K562 (cell line): Measurements from ENCODE around the gene LIAS. TPM values are rescaled to one million over a fixed set of nuclear protein-coding genes. Genes with fewer than 3 reads are reported as not detected.

Source experiments
- AFF4 ChIP-seq: sonication (generic); formaldehyde crosslinking; IDR thresholded peaks from 2 replicates; pipeline ENCODE4 v1.8.0; 2023; ENCODE audit warnings: mild to moderate bottlenecking, missing genetic modification reagents
- CXXC5 ChIP-seq: fragments of 250-450 bp; sonication (Bioruptor Pico); IDR thresholded peaks from 2 replicates; pipeline ENCODE4 v1.8.0; 2022; ENCODE audit warnings: inconsistent platforms, mild to moderate bottlenecking, moderate library complexity
- GTF2E2 ChIP-seq: fragments of 200-800 bp; sonication (Bioruptor generic); IDR thresholded peaks from 2 replicates; pipeline ENCODE4 v1.6.1; 2016; ENCODE audit warnings: missing genetic modification characterization, missing compliant biosample characterization
- IRF1 ChIP-seq: sonication (generic); formaldehyde crosslinking; IDR thresholded peaks from 2 replicates; pipeline ENCODE4 v1.8.0; 2022; ENCODE audit warnings: missing genetic modification reagents, mild to moderate bottlenecking, borderline replicate concordance
- KAT7 ChIP-seq: sonication (generic); formaldehyde crosslinking; IDR thresholded peaks from 2 replicates; pipeline ENCODE4 v1.8.0; 2022; ENCODE audit warnings: missing genetic modification reagents, mild to moderate bottlenecking, borderline replicate concordance
- KDM5B ChIP-seq: fragments of 200-600 bp; sonication (generic); IDR thresholded peaks from 2 replicates; pipeline ENCODE4 v1.6.1; 2012; ENCODE audit warnings: low read depth, mild to moderate bottlenecking, moderate library complexity, low read length, control low read depth, inconsistent platforms; ENCODE audit not compliant: insufficient replicate concordance
- KLF13 ChIP-seq: fragments of 450-650 bp; IDR thresholded peaks from 2 replicates; pipeline ENCODE4 v1.6.1; 2016; ENCODE audit warnings: missing genetic modification characterization, low read depth, mild to moderate bottlenecking, missing compliant biosample characterization, moderate library complexity, borderline replicate concordance
- MAFF ChIP-seq: IDR thresholded peaks from 2 replicates; pipeline ENCODE4 v1.6.1; 2012; ENCODE audit warnings: low read length, improper control_type of control experiment
- RBM25 ChIP-seq: fragments of 200-400 bp; formaldehyde crosslinking; IDR thresholded peaks from 2 replicates; pipeline ENCODE4 v1.6.1; 2018; ENCODE audit warnings: low read length, low read depth, moderate library complexity; ENCODE audit not compliant: severe bottlenecking
- SIN3B ChIP-seq: fragments of 450-650 bp; IDR thresholded peaks from 2 replicates; pipeline ENCODE4 v1.6.1; 2017; ENCODE audit warnings: low read depth, mild to moderate bottlenecking, moderate library complexity
- SREBF2 ChIP-seq: sonication (generic); formaldehyde crosslinking; IDR thresholded peaks from 2 replicates; pipeline ENCODE4 v1.4.0; 2020; ENCODE audit warnings: mild to moderate bottlenecking, missing genetic modification reagents
- SRF ChIP-seq, 2 experiments: fragments of 250-450, 450-650 bp in 1 of 2; sonication (Bioruptor Pico) in 1 of 2; sonication (generic) in 1 of 2; formaldehyde crosslinking; IDR thresholded peaks; 2 replicates each; pipeline versions ENCODE4 v1.5.0 to v1.5.1; 2020 to 2022; ENCODE audit warnings: mild to moderate bottlenecking in 1 of 2, missing genetic modification reagents in 1 of 2
- TGIF2 ChIP-seq: sonication (generic); formaldehyde crosslinking; IDR thresholded peaks from 2 replicates; pipeline ENCODE4 v1.8.1; 2022; ENCODE audit warnings: mild to moderate bottlenecking, missing genetic modification reagents, moderate library complexity
- USF1 ChIP-seq: sonication (generic); formaldehyde crosslinking; IDR thresholded peaks from 2 replicates; pipeline ENCODE4 v1.9.0; 2022; ENCODE audit warnings: mild to moderate bottlenecking, missing genetic modification reagents
- YY1 ChIP-seq, 3 experiments: IDR thresholded peaks; 2 replicates each; pipeline ENCODE4 v1.6.1; 2011; ENCODE audit warnings: low read length in 2 of 3, mild to moderate bottlenecking in 2 of 3, moderate library complexity in 2 of 3, borderline replicate concordance in 1 of 3, control low read depth in 1 of 3, low read depth in 1 of 3; ENCODE audit not compliant: insufficient read depth in 3 of 3, insufficient replicate concordance in 2 of 3, control insufficient read depth in 1 of 3, insufficient read length in 1 of 3; ENCODE audit errors: extremely low read depth in 1 of 3
- ZBTB12 ChIP-seq: fragments of 250-450 bp; sonication (Bioruptor Pico); IDR thresholded peaks from 2 replicates; pipeline ENCODE4 v1.4.0; 2020
- ZNF282 ChIP-seq: sonication (generic); formaldehyde crosslinking; IDR thresholded peaks from 2 replicates; pipeline ENCODE4 v1.8.1; 2023; ENCODE audit warnings: missing genetic modification reagents
- ZNF41 ChIP-seq: fragments of 250-450 bp; sonication (Bioruptor Pico); conservative IDR thresholded peaks from 2 replicates; pipeline ENCODE4 v1.4.0; 2020; ENCODE audit warnings: mild to moderate bottlenecking
- polyA plus RNA-seq, 8 experiments: library from polyadenylated mRNA; depleted of rRNA in 4 of 8; stranded (reverse) in 5 of 8; unstranded in 3 of 8; fragments of >200 nt; fragmentation: Nextera tagmentation in 2 of 8; fragmentation: Illumina TruSeq in 1 of 8; extraction: Ambion mirVana in 2 of 8; extraction: Trizol in 1 of 8; gene quantifications; 2 replicates each; pipeline versions ENCODE4 v1.2.1 to v1.2.3, GENCODE V29; 2011 to 2014; ENCODE audit warnings: inconsistent platforms in 1 of 8, missing spikeins in 1 of 8
- total RNA-seq, 7 experiments: library from RNA; depleted of rRNA in 6 of 7; stranded (reverse); fragments of >200 nt in 6 of 7; fragmentation: Illumina TruSeq in 2 of 7; extraction: Trizol in 2 of 7; gene quantifications; 2 replicates each; pipeline versions ENCODE4 v1.2.1 to v1.2.3, GENCODE V29; 2011 to 2021; ENCODE audit warnings: low replicate concordance in 1 of 7

Gene LIAS
- total and polyA plus RNA-seq, 9 of the 15 experiments (the other 6 are each of a cell fraction or from before 2014, with no cell fraction given), result 21.9 to 57.1 (median 42.1) TPM

- TF ChIP-seq IRF1 (CRISPR knock-in tag) (no peak), ZNF282 (CRISPR knock-in tag) (no peak), YY1 (IDR thresholded peaks at IDR 0.05; ENCODE audit: borderline replicate concordance in 1 of 3, control insufficient read depth in 1 of 3, extremely low read depth in 1 of 3, insufficient read depth in 3 of 3, insufficient read length in 1 of 3, insufficient replicate concordance in 2 of 3, low read depth in 1 of 3, low read length in 2 of 3) (peak; percentile 53 to 87 (median 67)), TGIF2 (CRISPR knock-in tag) (peak; percentile 50; the same call in 1 of the 2 replicates), SRF (CRISPR knock-in tag; IDR thresholded peaks at IDR 0.05) (peak in 1 of 2 experiments; percentile 89; a peak in 2 of 4 replicates), KLF13 (no peak), AFF4 (CRISPR knock-in tag) (peak; percentile 64; the same call in 1 of the 2 replicates), USF1 (peak; percentile 14; the same call in 1 of the 2 replicates), KAT7 (CRISPR knock-in tag) (peak; percentile 74; the same call in 1 of the 2 replicates), SREBF2 (CRISPR knock-in tag) (no peak), CXXC5 (CRISPR knock-in tag) (peak; percentile 96), RBM25 (peak; percentile 33), SIN3B (peak; percentile 81; the same call in 1 of the 2 replicates), MAFF (0 out of 2 replicates have a peak, but pooled peaks have one; percentile 5), ZNF41 (CRISPR knock-in tag) (no peak), ZBTB12 (CRISPR knock-in tag) (peak; percentile 99), GTF2E2 (tag) (peak; percentile 96), KDM5B (peak; percentile 97)
These were observed at the start of gene LIAS, which contains the start of gene RPL9 (continued) for GRCh38 chr4:39458505-39459300.
